Keratinocyte (primary cell): Measurements from ENCODE around the gene GLDC.

ENCODE experiments used
- CTCF ChIP-seq, 3 experiments: IDR thresholded peaks in 1 of 3; conservative IDR thresholded peaks in 1 of 3; optimal IDR thresholded peaks in 1 of 3; 2 replicates in 2 of 3; 3 replicates in 1 of 3; pipeline versions ENCODE3 to v1.5.1; 2011; ENCODE audit warnings: low read length in 3 of 3, mild to moderate bottlenecking in 3 of 3, moderate library complexity in 2 of 3, control low read depth in 1 of 3, inconsistent platforms in 1 of 3; ENCODE audit not compliant: insufficient read depth in 2 of 3; ENCODE audit errors: extremely low read depth in 1 of 3
- EZH2 ChIP-seq: IDR thresholded peaks from one replicate; pipeline ENCODE4 v1.6.1; 2012; ENCODE audit warnings: inconsistent platforms, mild to moderate bottlenecking, low read length, moderate library complexity

- TF ChIP-seq CTCF (optimal IDR thresholded peaks at IDR 0.05 in 1 of 3, IDR thresholded peaks at IDR 0.05 in 1 of 3, conservative IDR thresholded peaks at IDR 0.05 in 1 of 3; ENCODE audit: extremely low read depth in 1 of 3, insufficient read depth in 2 of 3, low read length in 3 of 3) (no peak), EZH2 (no peak)
Observed at GRCh38 chr9:6575324-6576034, 70.0 kb downstream of the GLDC start.
